ENCODE results near the gene OLA1.

GRCh38 chr2:174246944-174247381, 1.4 kb downstream of the OLA1 start:
- TF ChIP-seq BCL3 (IDR thresholded peaks at IDR 0.05) (no peak), ESRRA (IDR thresholded peaks at IDR 0.05; ENCODE audit: borderline replicate concordance, low read length) (no peak), EP300 (IDR thresholded peaks at IDR 0.05) (no peak), CTCF (IDR thresholded peaks at IDR 0.05) (no peak), POLR2A (IDR thresholded peaks at IDR 0.05; ENCODE audit: low read length) (no peak)

Data from A549 (cell line).